SK-N-SH treated with all-trans-retinoic acid at 6 μM for 48 hours (cell line): Measurements from ENCODE around the gene ZBTB24.

Experiments
- ATAC-seq: fragments of 200-7000 bp; cut with Tn5 transposase; 3 replicates; pipeline ENCODE4 v1.9.1; 2020; ENCODE audit warnings: mild to moderate bottlenecking, moderate library complexity
- BACH2 ChIP-seq: fragments of 250-450 bp; sonication (Bioruptor Pico); IDR thresholded peaks from 2 replicates; pipeline ENCODE4 v1.9.0; 2021; ENCODE audit warnings: mild to moderate bottlenecking, borderline replicate concordance
- GLIS3 ChIP-seq: fragments of 250-450 bp; sonication (Bioruptor Pico); IDR thresholded peaks from 2 replicates; pipeline ENCODE4 v1.5.0; 2020; ENCODE audit warnings: mild to moderate bottlenecking, moderate library complexity
- ZNF8 ChIP-seq: fragments of 450-650 bp; formaldehyde crosslinking; IDR thresholded peaks from 2 replicates; pipeline ENCODE4 v1.5.0; 2020; ENCODE audit warnings: mild to moderate bottlenecking, moderate library complexity
- TF ChIP-seq, protein P1 (sequence below): fragments of 250-450 bp; sonication (Bioruptor Pico); IDR thresholded peaks from 2 replicates; pipeline ENCODE4 v1.5.0; 2020; ENCODE audit warnings: mild to moderate bottlenecking, moderate library complexity
- TF ChIP-seq, protein P2 (sequence below): fragments of 250-450 bp; sonication (Bioruptor Pico); IDR thresholded peaks from 2 replicates; pipeline ENCODE4 v1.8.0; 2020; ENCODE audit warnings: mild to moderate bottlenecking, moderate library complexity, borderline replicate concordance
- TF ChIP-seq, protein P3 (sequence below): fragments of 250-450 bp; sonication (Bioruptor Pico); IDR thresholded peaks from 2 replicates; pipeline ENCODE4 v1.8.0; 2021; ENCODE audit warnings: low read depth, mild to moderate bottlenecking, moderate library complexity, borderline replicate concordance

ZBTB24 gene

DNA sequence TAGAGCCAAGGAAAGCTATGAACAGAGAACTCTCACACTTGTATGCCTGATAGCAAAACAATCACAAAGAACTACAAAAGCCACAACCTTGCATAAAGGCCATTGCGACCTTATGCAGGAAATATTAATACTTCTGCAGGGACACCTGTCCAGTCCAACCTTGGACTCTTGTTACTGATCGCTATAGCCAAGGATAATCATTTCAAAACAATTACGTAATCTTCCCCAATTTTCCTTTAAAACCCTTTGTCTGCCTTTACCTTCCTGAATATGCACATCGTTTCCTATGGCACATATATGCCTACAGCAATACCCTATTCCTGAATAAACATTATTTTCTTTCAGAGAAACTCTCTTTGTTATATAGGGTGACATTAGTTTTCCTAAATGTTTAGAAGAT, 65.4 kb downstream of the ZBTB24 start:
- TF ChIP-seq GLIS3, result no peak
- TF ChIP-seq, protein P1, sequence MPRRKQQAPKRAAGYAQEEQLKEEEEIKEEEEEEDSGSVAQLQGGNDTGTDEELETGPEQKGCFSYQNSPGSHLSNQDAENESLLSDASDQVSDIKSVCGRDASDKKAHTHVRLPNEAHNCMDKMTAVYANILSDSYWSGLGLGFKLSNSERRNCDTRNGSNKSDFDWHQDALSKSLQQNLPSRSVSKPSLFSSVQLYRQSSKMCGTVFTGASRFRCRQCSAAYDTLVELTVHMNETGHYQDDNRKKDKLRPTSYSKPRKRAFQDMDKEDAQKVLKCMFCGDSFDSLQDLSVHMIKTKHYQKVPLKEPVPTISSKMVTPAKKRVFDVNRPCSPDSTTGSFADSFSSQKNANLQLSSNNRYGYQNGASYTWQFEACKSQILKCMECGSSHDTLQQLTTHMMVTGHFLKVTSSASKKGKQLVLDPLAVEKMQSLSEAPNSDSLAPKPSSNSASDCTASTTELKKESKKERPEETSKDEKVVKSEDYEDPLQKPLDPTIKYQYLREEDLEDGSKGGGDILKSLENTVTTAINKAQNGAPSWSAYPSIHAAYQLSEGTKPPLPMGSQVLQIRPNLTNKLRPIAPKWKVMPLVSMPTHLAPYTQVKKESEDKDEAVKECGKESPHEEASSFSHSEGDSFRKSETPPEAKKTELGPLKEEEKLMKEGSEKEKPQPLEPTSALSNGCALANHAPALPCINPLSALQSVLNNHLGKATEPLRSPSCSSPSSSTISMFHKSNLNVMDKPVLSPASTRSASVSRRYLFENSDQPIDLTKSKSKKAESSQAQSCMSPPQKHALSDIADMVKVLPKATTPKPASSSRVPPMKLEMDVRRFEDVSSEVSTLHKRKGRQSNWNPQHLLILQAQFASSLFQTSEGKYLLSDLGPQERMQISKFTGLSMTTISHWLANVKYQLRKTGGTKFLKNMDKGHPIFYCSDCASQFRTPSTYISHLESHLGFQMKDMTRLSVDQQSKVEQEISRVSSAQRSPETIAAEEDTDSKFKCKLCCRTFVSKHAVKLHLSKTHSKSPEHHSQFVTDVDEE (CRISPR knock-in tag), result no peak
- TF ChIP-seq, protein P2, sequence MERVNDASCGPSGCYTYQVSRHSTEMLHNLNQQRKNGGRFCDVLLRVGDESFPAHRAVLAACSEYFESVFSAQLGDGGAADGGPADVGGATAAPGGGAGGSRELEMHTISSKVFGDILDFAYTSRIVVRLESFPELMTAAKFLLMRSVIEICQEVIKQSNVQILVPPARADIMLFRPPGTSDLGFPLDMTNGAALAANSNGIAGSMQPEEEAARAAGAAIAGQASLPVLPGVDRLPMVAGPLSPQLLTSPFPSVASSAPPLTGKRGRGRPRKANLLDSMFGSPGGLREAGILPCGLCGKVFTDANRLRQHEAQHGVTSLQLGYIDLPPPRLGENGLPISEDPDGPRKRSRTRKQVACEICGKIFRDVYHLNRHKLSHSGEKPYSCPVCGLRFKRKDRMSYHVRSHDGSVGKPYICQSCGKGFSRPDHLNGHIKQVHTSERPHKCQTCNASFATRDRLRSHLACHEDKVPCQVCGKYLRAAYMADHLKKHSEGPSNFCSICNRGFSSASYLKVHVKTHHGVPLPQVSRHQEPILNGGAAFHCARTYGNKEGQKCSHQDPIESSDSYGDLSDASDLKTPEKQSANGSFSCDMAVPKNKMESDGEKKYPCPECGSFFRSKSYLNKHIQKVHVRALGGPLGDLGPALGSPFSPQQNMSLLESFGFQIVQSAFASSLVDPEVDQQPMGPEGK, result no peak
- TF ChIP-seq, protein P3, sequence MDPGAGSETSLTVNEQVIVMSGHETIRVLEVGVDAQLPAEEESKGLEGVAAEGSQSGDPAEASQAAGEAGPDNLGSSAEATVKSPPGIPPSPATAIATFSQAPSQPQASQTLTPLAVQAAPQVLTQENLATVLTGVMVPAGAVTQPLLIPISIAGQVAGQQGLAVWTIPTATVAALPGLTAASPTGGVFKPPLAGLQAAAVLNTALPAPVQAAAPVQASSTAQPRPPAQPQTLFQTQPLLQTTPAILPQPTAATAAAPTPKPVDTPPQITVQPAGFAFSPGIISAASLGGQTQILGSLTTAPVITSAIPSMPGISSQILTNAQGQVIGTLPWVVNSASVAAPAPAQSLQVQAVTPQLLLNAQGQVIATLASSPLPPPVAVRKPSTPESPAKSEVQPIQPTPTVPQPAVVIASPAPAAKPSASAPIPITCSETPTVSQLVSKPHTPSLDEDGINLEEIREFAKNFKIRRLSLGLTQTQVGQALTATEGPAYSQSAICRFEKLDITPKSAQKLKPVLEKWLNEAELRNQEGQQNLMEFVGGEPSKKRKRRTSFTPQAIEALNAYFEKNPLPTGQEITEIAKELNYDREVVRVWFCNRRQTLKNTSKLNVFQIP, result no peak
- no peak for TF ChIP-seq ZNF8 (CRISPR knock-in tag)
- no peak for TF ChIP-seq BACH2 (CRISPR knock-in tag)

More for the DNA sequence above, 65.4 kb downstream of the ZBTB24 start:
- no peak for ATAC-seq
